Activated CD4-positive, alpha-beta memory T cell treated with anti-CD3 and anti-CD28 coated beads for 36 hours (primary cell): Measurements from ENCODE around the gene SPANXC. TPM values are rescaled to one million over a fixed set of nuclear protein-coding genes. Genes with fewer than 3 reads are reported as not detected.
A peak's percentile ranks its signal among the peaks of the same experiment; 100 is the strongest.
"Not testable (repeated sequence)": the region's sequence is repeated elsewhere in the genome, so short reads cannot be mapped to it uniquely, and the experiment has no call there.

Experiments
- CTCF ChIA-PET: fragments of 350-600 bp; sonication (Branson Sonifier 250); formaldehyde crosslinking; loops from one replicate; lab custom pipeline; 2021; ENCODE audit warnings: antibody characterized with exemption, inconsistent platforms; lab: Charles Lee
- POLR2A ChIA-PET: fragments of 350-600 bp; sonication (Branson Sonifier 250); formaldehyde crosslinking; loops from one replicate; lab custom pipeline; 2021; ENCODE audit warnings: antibody characterized with exemption; lab: Charles Lee
- DNase-seq: peaks from one replicate; pipeline ENCODE4 v3.0.0-alpha.2; 2020
- H3K27ac Mint-ChIP-seq: one replicate; pipeline ENCODE4 v1.8.0; 2021; ENCODE audit warnings: mixed read lengths
- H3K27me3 Mint-ChIP-seq: one replicate; pipeline ENCODE4 v1.8.0; 2021; ENCODE audit warnings: mixed read lengths
- H3K36me3 Mint-ChIP-seq: one replicate; pipeline ENCODE4 v1.8.0; 2021; ENCODE audit warnings: mixed read lengths
- H3K4me1 Mint-ChIP-seq: one replicate; pipeline ENCODE4 v1.8.0; 2021; ENCODE audit warnings: low read depth, mixed read lengths
- H3K4me3 Mint-ChIP-seq: one replicate; pipeline ENCODE4 v1.8.0; 2021; ENCODE audit warnings: mild to moderate bottlenecking, mixed read lengths
- H3K9me3 Mint-ChIP-seq: one replicate; pipeline ENCODE4 v1.8.0; 2021; ENCODE audit warnings: mixed read lengths
- intact Hi-C: fragments of 100-400 bp; cut with micrococcal nuclease; formaldehyde crosslinking; loops from one replicate; pipeline ENCODE4 v1.15.1; 2023
- total RNA-seq, 2 experiments: library from RNA; stranded (reverse); gene quantifications; one replicate each; pipeline ENCODE4 v1.2.3, GENCODE V29; 2021

The SPANXC gene, protein sequence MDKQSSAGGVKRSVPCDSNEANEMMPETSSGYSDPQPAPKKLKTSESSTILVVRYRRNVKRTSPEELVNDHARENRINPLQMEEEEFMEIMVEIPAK
- total RNA-seq = not detected

- H3K27me3 Mint-ChIP-seq, H3K4me1 Mint-ChIP-seq, H3K36me3 Mint-ChIP-seq, CTCF ChIA-PET, H3K9me3 Mint-ChIP-seq, POLR2A ChIA-PET, DNase-seq, intact Hi-C loops, H3K27ac Mint-ChIP-seq, H3K4me3 Mint-ChIP-seq: not testable (repeated sequence)
Observed at GRCh38 chrX:141242417-141242816, at the start of gene SPANXC. Gene SPANXC, minus strand, starts transcription at chrX:141242517. Its CDS starts 60 bp downstream, at chrX:141242457.

DNA sequence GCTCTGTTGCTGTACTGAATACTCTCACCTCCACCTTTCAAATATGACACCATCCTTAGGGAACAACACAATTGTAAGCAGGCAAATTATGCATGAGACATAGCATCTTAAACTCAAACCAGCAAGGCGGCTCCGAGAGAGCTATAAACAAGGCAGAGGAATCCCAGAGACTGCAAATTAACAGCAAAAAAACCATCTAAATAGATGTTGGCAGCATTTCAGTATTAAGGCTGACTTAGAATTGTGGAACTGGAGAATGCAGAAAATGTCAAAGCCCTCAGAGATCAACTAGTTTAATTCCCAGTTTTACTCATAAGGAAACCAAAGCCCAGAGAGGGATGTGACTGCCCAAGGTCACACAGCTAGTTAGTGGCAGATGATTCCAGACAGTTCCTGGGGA is 37.2 kb upstream of the SPANXC start:
- Mint-ChIP-seq H3K27ac (no peak overlapping the region), H3K4me3 (no peak overlapping the region), H3K4me1 (no peaks in the 10 kb centered on the region), H3K27me3 (no peaks in the 10 kb centered on the region), H3K36me3 (no peaks in the 10 kb centered on the region), H3K9me3 (no peaks in the 10 kb centered on the region)
- ChIA-PET CTCF (interaction anchor here (1.3 to 2.7 kb wide), 4 partner anchors 30 to 517 kb away, joined by 3 to 36 read pairs (median 14); no protein-coding TSS in a partner anchor), POLR2A (interaction anchor here (0.6 kb wide), 1 partner anchor 587 kb away, joined by 4 read pairs; no protein-coding TSS in a partner anchor)
- intact Hi-C loops = loop anchor here (2.0 kb wide), 2 partner anchors 461 to 513 kb away; no protein-coding TSS in a partner anchor
- DNase-seq = no peak

- Mint-ChIP-seq H3K27me3 (no peaks in the 10 kb centered on the region), H3K4me3 (no peak overlapping the region), H3K9me3 (no peaks in the 10 kb centered on the region), H3K4me1 (no peaks in the 10 kb centered on the region), H3K27ac (no peak overlapping the region), H3K36me3 (no peaks in the 10 kb centered on the region)
- intact Hi-C loops = loop anchor here (2.0 kb wide), 2 partner anchors 460 to 512 kb away; no protein-coding TSS in a partner anchor
- ChIA-PET CTCF (interaction anchor here (0.6 to 2.7 kb wide), 8 partner anchors 31 to 516 kb away, joined by 3 to 36 read pairs (median 8); no protein-coding TSS in a partner anchor), POLR2A (no interaction called here)
- peak; percentile 9 for DNase-seq
Observed at GRCh38 chrX:141278306-141278705, 36.0 kb upstream of the SPANXC start.

GRCh38 chrX:141258080-141258479 is 15.8 kb upstream of the SPANXC start:
- Mint-ChIP-seq H3K27me3 (no peaks in the 10 kb centered on the region), H3K9me3 (peaks cover 2% of the 10 kb centered on the region), H3K36me3 (no peaks in the 10 kb centered on the region), H3K4me3 (no peak overlapping the region), H3K4me1 (no peaks in the 10 kb centered on the region), H3K27ac (no peak overlapping the region)
- intact Hi-C loops = no loop called here
- ChIA-PET POLR2A (no interaction called here), CTCF (no interaction called here)
- no peak for DNase-seq

DNA sequence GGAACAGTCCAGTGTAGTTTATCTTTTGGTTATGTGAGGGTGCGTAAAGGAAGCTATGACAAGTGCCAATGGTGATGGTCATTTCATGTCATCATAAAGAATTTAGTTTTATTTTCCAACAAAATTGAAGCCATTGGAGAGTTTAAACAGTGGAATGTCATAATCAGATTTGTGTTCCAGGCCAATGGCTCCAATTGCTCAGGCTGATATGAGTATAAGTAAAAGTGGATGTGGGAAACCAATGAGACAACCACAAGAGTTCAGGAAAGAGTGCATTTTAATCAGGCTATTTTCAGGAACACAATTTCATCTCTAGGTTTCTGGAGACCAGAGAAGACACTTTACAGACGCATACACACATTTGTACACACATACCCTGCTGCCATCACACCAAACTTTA is 20.7 kb downstream of the SPANXC start:
- ChIA-PET POLR2A (no interaction called here), CTCF (no interaction called here)
- no peak for DNase-seq
- intact Hi-C loops = no loop called here
- no peaks in the 10 kb centered on the region for H3K27me3 Mint-ChIP-seq
- H3K4me1 Mint-ChIP-seq = no peaks in the 10 kb centered on the region
- no peaks in the 10 kb centered on the region for H3K36me3 Mint-ChIP-seq
- no peaks in the 10 kb centered on the region for H3K9me3 Mint-ChIP-seq
- H3K27ac Mint-ChIP-seq = no peak overlapping the region
- no peak overlapping the region for H3K4me3 Mint-ChIP-seq

GRCh38 chrX:141220342-141221008 is 21.8 kb downstream of the SPANXC start:
- Mint-ChIP-seq H3K27me3 (no peaks in the 10 kb centered on the region), H3K4me1 (no peaks in the 10 kb centered on the region), H3K27ac (no peak overlapping the region), H3K9me3 (no peaks in the 10 kb centered on the region), H3K36me3 (no peaks in the 10 kb centered on the region), H3K4me3 (no peak overlapping the region)
- no peak for DNase-seq
- CTCF ChIA-PET = no interaction called here
- intact Hi-C loops = no loop called here
- POLR2A ChIA-PET = no interaction called here

DNA sequence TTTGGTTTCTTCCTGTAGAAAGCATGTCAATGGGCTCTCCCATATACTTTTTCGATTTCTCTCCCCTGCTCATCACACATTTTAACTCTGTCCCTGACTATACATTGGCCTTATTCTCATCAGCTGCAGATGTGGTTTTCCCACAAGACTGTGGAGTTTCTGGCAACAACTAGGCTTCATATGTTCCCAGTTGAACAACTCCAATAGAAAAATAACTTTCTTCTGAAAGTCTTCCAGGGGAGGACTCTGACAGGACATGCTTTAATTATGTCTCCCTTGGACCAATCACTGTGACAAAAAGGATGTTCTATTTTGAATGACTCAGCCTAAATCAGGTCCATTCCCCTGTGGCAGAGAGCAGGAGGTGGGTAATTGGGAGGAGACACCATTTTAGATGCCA is 28.1 kb downstream of the SPANXC start:
- POLR2A ChIA-PET = no interaction called here
- H3K4me1 Mint-ChIP-seq = no peaks in the 10 kb centered on the region
- intact Hi-C loops = no loop called here

DNA sequence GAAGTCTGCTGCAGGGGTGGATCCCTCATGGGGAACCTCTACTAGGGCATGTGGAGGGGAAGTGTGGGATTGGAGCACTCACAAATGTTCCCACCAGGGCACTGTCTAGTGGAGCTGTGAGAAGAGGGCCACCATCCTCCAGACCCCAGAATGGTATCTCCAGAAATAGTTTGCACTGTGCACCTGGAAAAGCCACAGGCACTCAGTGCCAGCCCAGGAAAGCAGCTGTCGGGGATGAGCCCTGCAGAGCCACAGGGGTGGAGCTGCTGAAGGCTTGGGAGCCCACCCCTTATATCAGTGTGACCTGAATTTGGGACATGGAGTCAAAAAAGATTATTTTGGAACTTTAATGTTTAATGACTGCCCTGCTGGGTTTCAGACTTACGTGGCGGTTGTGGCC is 40.4 kb downstream of the SPANXC start:
- no peaks in the 10 kb centered on the region for H3K36me3 Mint-ChIP-seq
- CTCF ChIA-PET = no interaction called here
- POLR2A ChIA-PET = no interaction called here
- H3K27me3 Mint-ChIP-seq = no peaks in the 10 kb centered on the region
- no peaks in the 10 kb centered on the region for H3K9me3 Mint-ChIP-seq
- no peak for DNase-seq
- H3K4me3 Mint-ChIP-seq = no peak overlapping the region
- H3K4me1 Mint-ChIP-seq = no peaks in the 10 kb centered on the region
- H3K27ac Mint-ChIP-seq = no peak overlapping the region
- intact Hi-C loops = no loop called here

More for the DNA sequence above, 28.1 kb downstream of the SPANXC start:
- DNase-seq = no peak
- no peaks in the 10 kb centered on the region for H3K27me3 Mint-ChIP-seq
- H3K4me3 Mint-ChIP-seq = no peak overlapping the region
- H3K36me3 Mint-ChIP-seq = no peaks in the 10 kb centered on the region
- H3K9me3 Mint-ChIP-seq = no peaks in the 10 kb centered on the region
- CTCF ChIA-PET = no interaction called here
- no peak overlapping the region for H3K27ac Mint-ChIP-seq

Other genes starting within 250 kb of the SPANXC start
- not detected for gene SPANXB1, start 239.9 kb downstream of the SPANXC start, total RNA-seq
- gene LDOC1, start 65.4 kb downstream of the SPANXC start, total RNA-seq = 1 to 10 TPM; 8.7 TPM